PC-9 (cell line): ENCODE results near the gene IMP3.

Experiments
- EZH2 ChIP-seq: fragments of 200-600 bp; sonication (generic); IDR thresholded peaks from 2 replicates; pipeline ENCODE4 v1.8.0; 2017; ENCODE audit warnings: antibody characterized with exemption, low read depth
- TF ChIP-seq, protein P1 (sequence below): fragments of 200-600 bp; sonication (generic); conservative IDR thresholded peaks from 2 replicates; pipeline ENCODE4 v1.6.1; 2017; ENCODE audit warnings: mixed run types, antibody characterized with exemption, mild to moderate bottlenecking, moderate library complexity

DNA sequence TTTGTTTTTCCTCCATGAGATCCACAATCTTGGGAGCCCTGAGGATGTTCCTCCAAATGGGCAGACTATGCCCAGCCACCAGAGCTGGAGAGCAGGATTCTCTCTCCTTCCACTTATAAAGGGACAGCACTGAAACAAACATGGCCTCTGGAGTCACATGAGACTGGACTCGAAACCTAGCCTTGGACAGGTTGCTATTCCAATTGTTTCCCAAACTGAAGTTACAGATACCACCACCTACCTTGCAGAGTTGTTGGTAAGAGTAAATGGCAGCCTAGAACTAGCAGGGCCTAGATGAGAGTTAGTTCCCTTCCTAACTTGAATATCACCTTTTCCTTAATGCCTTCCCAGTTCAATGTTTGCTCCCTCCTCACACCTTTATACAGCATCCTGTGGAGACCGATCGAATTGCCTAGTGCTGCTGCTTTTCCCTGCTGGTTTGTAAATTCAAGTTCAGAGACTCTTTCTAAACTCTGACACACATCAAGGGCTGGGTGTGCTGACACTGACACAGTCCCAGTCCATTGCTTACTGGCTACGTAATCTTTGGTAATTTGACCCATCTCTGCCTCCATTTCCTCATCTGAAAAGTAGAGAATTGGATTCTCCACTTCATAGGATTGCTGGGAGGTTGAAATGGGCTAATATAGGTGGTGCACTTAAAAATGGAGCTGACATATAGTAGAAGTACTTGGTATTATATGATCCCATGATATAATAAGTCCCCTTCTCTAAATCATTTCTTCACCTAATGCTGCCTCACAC is 2.6 kb downstream of the IMP3 start:
- TF ChIP-seq, protein P1, sequence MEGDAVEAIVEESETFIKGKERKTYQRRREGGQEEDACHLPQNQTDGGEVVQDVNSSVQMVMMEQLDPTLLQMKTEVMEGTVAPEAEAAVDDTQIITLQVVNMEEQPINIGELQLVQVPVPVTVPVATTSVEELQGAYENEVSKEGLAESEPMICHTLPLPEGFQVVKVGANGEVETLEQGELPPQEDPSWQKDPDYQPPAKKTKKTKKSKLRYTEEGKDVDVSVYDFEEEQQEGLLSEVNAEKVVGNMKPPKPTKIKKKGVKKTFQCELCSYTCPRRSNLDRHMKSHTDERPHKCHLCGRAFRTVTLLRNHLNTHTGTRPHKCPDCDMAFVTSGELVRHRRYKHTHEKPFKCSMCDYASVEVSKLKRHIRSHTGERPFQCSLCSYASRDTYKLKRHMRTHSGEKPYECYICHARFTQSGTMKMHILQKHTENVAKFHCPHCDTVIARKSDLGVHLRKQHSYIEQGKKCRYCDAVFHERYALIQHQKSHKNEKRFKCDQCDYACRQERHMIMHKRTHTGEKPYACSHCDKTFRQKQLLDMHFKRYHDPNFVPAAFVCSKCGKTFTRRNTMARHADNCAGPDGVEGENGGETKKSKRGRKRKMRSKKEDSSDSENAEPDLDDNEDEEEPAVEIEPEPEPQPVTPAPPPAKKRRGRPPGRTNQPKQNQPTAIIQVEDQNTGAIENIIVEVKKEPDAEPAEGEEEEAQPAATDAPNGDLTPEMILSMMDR = no peak
- TF ChIP-seq EZH2 = no peak
